ENCODE measurements around the gene GP9. TPM values are rescaled to one million over a fixed set of nuclear protein-coding genes. Genes with fewer than 3 reads are reported as not detected.

GP9 gene
- total RNA-seq, 3 donors from 2014 or later, result not detected

Other genes with a start within 250 kb of the GP9 start
- gene ACAD9, start 181.2 kb upstream of the GP9 start, total RNA-seq, result 10 to 100 TPM; 60.0 to 71.1 (median 60.6) TPM
- gene CFAP92, start 66.7 kb upstream of the GP9 start, total RNA-seq, result under 1 TPM in 1 of 3 donors, not detected in 2; 0.18 TPM
- gene EFCC1, start 59.5 kb upstream of the GP9 start, total RNA-seq, result under 1 TPM in 2 of 3 donors, not detected in 1; 0.26 to 0.35 TPM
- gene RAB43, start 61.0 kb downstream of the GP9 start, total RNA-seq, result 10 to 100 TPM; 24.4 to 30.6 (median 25.0) TPM
- gene ISY1, start 100.3 kb downstream of the GP9 start, total RNA-seq, result 100 to 1,000 TPM in 1 of 3 donors, 10 to 100 TPM in 2; 93.1 to 101 (median 93.9) TPM
- gene CNBP, start 123.1 kb downstream of the GP9 start, total RNA-seq, result 100 to 1,000 TPM; 606 to 623 (median 610) TPM
- gene COPG1, start 188.8 kb downstream of the GP9 start, total RNA-seq, result 100 to 1,000 TPM; 144 to 163 (median 151) TPM
- 10 to 100 TPM; 62.3 to 74.9 (median 68.6) TPM for gene HMCES, start 218.1 kb downstream of the GP9 start, total RNA-seq

Measured in activated T-cell treated with anti-CD3 and anti-CD28 coated beads, Interleukin-2, amount 50 U/mL, for 4 hours (primary cell).